GM23338 (cell line): ENCODE data around the gene HSF5. TPM values are rescaled to one million over a fixed set of nuclear protein-coding genes. Genes with fewer than 3 reads are reported as not detected.

ENCODE experiments used
- ATAC-seq: fragments of 200-7000 bp; cut with Tn5 transposase; 3 replicates; pipeline ENCODE4 v1.9.1; 2020
- DNase-seq: peaks from one replicate; pipeline ENCODE4 v3.0.0-alpha.2; 2015; ENCODE audit warnings: low spot score
- H2AFZ ChIP-seq: fragments of 200-600 bp; sonication (generic); 2 replicates; pipeline ENCODE4 v1.8.0; 2016; ENCODE audit warnings: antibody characterized with exemption, mild to moderate bottlenecking, moderate library complexity
- H3F3A ChIP-seq: fragments of 200-600 bp; sonication (generic); replicated peaks from 2 replicates; pipeline ENCODE4 v1.8.0; 2017; ENCODE audit warnings: antibody characterized with exemption, mixed run types, low read depth
- H3K27ac ChIP-seq: fragments of 200-600 bp; sonication (generic); 2 replicates; pipeline ENCODE4 v1.6.1; 2016; ENCODE audit warnings: low read depth
- H3K27me3 ChIP-seq: fragments of 200-600 bp; sonication (generic); 2 replicates; pipeline ENCODE4 v1.8.0; 2016; ENCODE audit warnings: mild to moderate bottlenecking, mixed run types, moderate library complexity; ENCODE audit not compliant: insufficient read depth
- H3K36me3 ChIP-seq: fragments of 200-600 bp; sonication (generic); 2 replicates; pipeline ENCODE4 v1.8.0; 2016; ENCODE audit warnings: mild to moderate bottlenecking; ENCODE audit not compliant: insufficient read depth
- H3K4me1 ChIP-seq: fragments of 200-600 bp; sonication (generic); 2 replicates; pipeline ENCODE4 v1.8.0; 2016; ENCODE audit warnings: mild to moderate bottlenecking, moderate library complexity; ENCODE audit not compliant: insufficient read depth
- H3K4me2 ChIP-seq: fragments of 200-600 bp; sonication (generic); 2 replicates; pipeline ENCODE4 v1.7.1; 2017; ENCODE audit warnings: mixed run types
- H3K4me3 ChIP-seq: fragments of 200-600 bp; sonication (generic); 2 replicates; pipeline ENCODE4 v1.6.1; 2016; ENCODE audit warnings: mixed run types
- H3K79me2 ChIP-seq: fragments of 200-600 bp; sonication (generic); replicated peaks from 2 replicates; pipeline ENCODE4 v1.8.0; 2017; ENCODE audit warnings: mild to moderate bottlenecking; ENCODE audit not compliant: insufficient read depth
- H3K9me2 ChIP-seq: fragments of 200-600 bp; sonication (generic); 2 replicates; pipeline ENCODE4 v1.8.0; 2017; ENCODE audit not compliant: insufficient read depth
- H4K20me1 ChIP-seq: fragments of 200-600 bp; sonication (generic); replicated peaks from 2 replicates; pipeline ENCODE4 v1.8.0; 2017; ENCODE audit warnings: mild to moderate bottlenecking; ENCODE audit not compliant: insufficient read depth
- H3K27ac Mint-ChIP-seq: 2 replicates; pipeline ENCODE4 v1.8.0; 2020; ENCODE audit warnings: inconsistent platforms, mild to moderate bottlenecking, moderate library complexity, mixed read lengths
- H3K27me3 Mint-ChIP-seq: 3 replicates; pipeline ENCODE4 v1.8.0; 2022; ENCODE audit warnings: low read depth, mild to moderate bottlenecking, moderate library complexity, mixed read lengths, inconsistent platforms; ENCODE audit not compliant: insufficient read depth, poor library complexity
- H3K36me3 Mint-ChIP-seq: 3 replicates; pipeline ENCODE4 v1.8.0; 2021; ENCODE audit warnings: low read depth, mild to moderate bottlenecking, inconsistent platforms, moderate library complexity, mixed read lengths
- H3K4me1 Mint-ChIP-seq: 3 replicates; pipeline ENCODE4 v1.8.0; 2020; ENCODE audit warnings: mild to moderate bottlenecking, inconsistent platforms, mixed read lengths
- H3K4me3 Mint-ChIP-seq: 3 replicates; pipeline ENCODE4 v1.8.0; 2021; ENCODE audit warnings: moderate library complexity, mild to moderate bottlenecking, inconsistent platforms, mixed read lengths
- H3K9me3 Mint-ChIP-seq: 3 replicates; pipeline ENCODE4 v1.8.0; 2020; ENCODE audit warnings: moderate library complexity, mild to moderate bottlenecking, inconsistent platforms, mixed read lengths
- CREB1 ChIP-seq: fragments of 250-450 bp; sonication (Bioruptor Pico); IDR thresholded peaks from 2 replicates; pipeline ENCODE4 v1.5.0; 2020; ENCODE audit warnings: low read depth, mild to moderate bottlenecking, moderate library complexity
- CTCF ChIP-seq, 2 experiments: fragments of 200-600 bp in 1 of 2; sonication (generic) in 1 of 2; conservative IDR thresholded peaks; 2 replicates each; pipeline versions ENCODE4 v1.5.1 to v1.6.1; 2016 to 2017; ENCODE audit warnings: antibody characterized with exemption in 2 of 2, low read depth in 2 of 2, mild to moderate bottlenecking in 2 of 2, moderate library complexity in 1 of 2
- EZH2 ChIP-seq: fragments of 200-600 bp; sonication (generic); IDR thresholded peaks from one replicate; pipeline ENCODE4 v1.8.0; 2017; ENCODE audit warnings: antibody characterized with exemption, mild to moderate bottlenecking, low read depth; ENCODE audit not compliant: unreplicated experiment
- EZH2phosphoT487 ChIP-seq: fragments of 200-600 bp; sonication (generic); IDR thresholded peaks from one replicate; pipeline ENCODE4 v1.8.1; 2018; ENCODE audit warnings: antibody characterized with exemption; ENCODE audit not compliant: unreplicated experiment
- JUNB ChIP-seq: IDR thresholded peaks from one replicate; pipeline ENCODE4 v1.6.1; 2016; ENCODE audit warnings: antibody characterized with exemption; ENCODE audit not compliant: unreplicated experiment
- NANOG ChIP-seq: IDR thresholded peaks from 2 replicates; pipeline ENCODE4 v1.6.1; 2016; ENCODE audit warnings: antibody characterized with exemption, borderline replicate concordance
- POLR2AphosphoS5 ChIP-seq: IDR thresholded peaks from 2 replicates; pipeline ENCODE4 v1.6.1; 2016; ENCODE audit warnings: antibody characterized with exemption, low read depth
- REST ChIP-seq: IDR thresholded peaks from one replicate; pipeline ENCODE4 v1.6.1; 2018; ENCODE audit warnings: antibody characterized with exemption; ENCODE audit not compliant: unreplicated experiment
- STAT1 ChIP-seq: IDR thresholded peaks from one replicate; pipeline ENCODE4 v1.6.1; 2016; ENCODE audit warnings: antibody characterized with exemption; ENCODE audit not compliant: unreplicated experiment
- ZNF114 ChIP-seq: fragments of 250-450 bp; sonication (Bioruptor Pico); IDR thresholded peaks from 2 replicates; pipeline ENCODE4 v1.5.0; 2020; ENCODE audit warnings: mild to moderate bottlenecking, moderate library complexity
- ZNF331 ChIP-seq: fragments of 250-450 bp; sonication (Bioruptor Pico); IDR thresholded peaks from 2 replicates; pipeline ENCODE4 v1.5.0; 2020; ENCODE audit warnings: low read depth, mild to moderate bottlenecking, moderate library complexity
- ZNF462 ChIP-seq: fragments of 250-450 bp; sonication (Bioruptor Pico); IDR thresholded peaks from 2 replicates; pipeline ENCODE4 v1.5.0; 2020; ENCODE audit warnings: mild to moderate bottlenecking, moderate library complexity
- polyA plus RNA-seq: library from polyadenylated mRNA; unstranded; fragments of >200 nt; fragmentation: Nextera tagmentation; extraction: Ambion mirVana; gene quantifications from 2 replicates; pipeline ENCODE4 v1.2.1, GENCODE V29; 2016
- total RNA-seq: library from RNA; depleted of rRNA; stranded (reverse); fragments of >200 nt; shearing (Covaris generic); gene quantifications from 2 replicates; pipeline ENCODE4 v1.2.3, GENCODE V29; 2014
- TF ChIP-seq, protein P1 (sequence below): IDR thresholded peaks from 2 replicates; pipeline ENCODE4 v1.6.1; 2016; ENCODE audit warnings: antibody characterized with exemption

Gene HSF5
- total and polyA plus RNA-seq, 2 experiments from 2014 or later = 0.24 TPM; not detected in 1

DNA sequence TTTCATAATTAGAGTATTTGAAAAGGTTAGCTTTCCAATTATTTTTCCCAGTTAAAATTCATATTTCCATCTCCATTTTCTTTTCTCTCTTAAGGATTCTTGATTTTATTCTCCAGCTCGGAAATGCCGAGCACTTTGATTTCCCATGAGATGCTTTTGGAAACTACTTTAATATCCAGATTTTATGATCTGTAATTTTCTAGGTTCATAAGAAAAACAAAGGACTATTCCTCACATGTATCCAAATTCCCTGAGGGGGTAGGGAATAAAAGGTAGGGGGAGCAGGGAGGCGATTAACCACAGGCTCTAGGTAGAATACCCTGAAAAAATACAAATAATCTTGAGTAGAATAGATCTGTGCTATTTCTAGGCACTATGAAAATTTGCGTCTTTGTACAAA is 71.8 kb downstream of the HSF5 start:
- ATAC-seq (no peak), DNase-seq (no peak)
- no peaks in the 10 kb centered on the region for H3K9me2 ChIP-seq
- Mint-ChIP-seq H3K27me3 (no peaks in the 10 kb centered on the region), H3K4me1 (peaks cover 22% of the 10 kb centered on the region; the same call in 2 of the 3 replicates), H3K36me3 (no peaks in the 10 kb centered on the region), H3K27ac (no peak overlapping the region), H3K9me3 (no peaks in the 10 kb centered on the region), H3K4me3 (peak overlapping the region; percentile 74)
- H3K4me1 ChIP-seq = peaks cover 11% of the 10 kb centered on the region
- H3K4me2 ChIP-seq = peak overlapping the region; percentile 71
- H3F3A ChIP-seq = no peaks in the 10 kb centered on the region
- H4K20me1 ChIP-seq = no peaks in the 10 kb centered on the region
- peak overlapping the region; percentile 51 for H3K4me3 ChIP-seq
- no peaks in the 10 kb centered on the region for H3K79me2 ChIP-seq
- H3K27me3 ChIP-seq = no peaks in the 10 kb centered on the region
- no peak overlapping the region for H3K27ac ChIP-seq
- no peaks in the 10 kb centered on the region for H3K36me3 ChIP-seq
- TF ChIP-seq CREB1 (CRISPR knock-in tag) (no peak), EZH2phosphoT487 (no peak), STAT1 (no peak), ZNF114 (CRISPR knock-in tag) (no peak), ZNF331 (CRISPR knock-in tag) (no peak), CTCF (conservative IDR thresholded peaks at IDR 0.05; ENCODE audit: low read depth in 2 of 2) (no peak), REST (no peak), ZNF462 (CRISPR knock-in tag) (no peak), POLR2AphosphoS5 (no peak), NANOG (no peak), EZH2 (no peak), JUNB (no peak)
- TF ChIP-seq, protein P1, sequence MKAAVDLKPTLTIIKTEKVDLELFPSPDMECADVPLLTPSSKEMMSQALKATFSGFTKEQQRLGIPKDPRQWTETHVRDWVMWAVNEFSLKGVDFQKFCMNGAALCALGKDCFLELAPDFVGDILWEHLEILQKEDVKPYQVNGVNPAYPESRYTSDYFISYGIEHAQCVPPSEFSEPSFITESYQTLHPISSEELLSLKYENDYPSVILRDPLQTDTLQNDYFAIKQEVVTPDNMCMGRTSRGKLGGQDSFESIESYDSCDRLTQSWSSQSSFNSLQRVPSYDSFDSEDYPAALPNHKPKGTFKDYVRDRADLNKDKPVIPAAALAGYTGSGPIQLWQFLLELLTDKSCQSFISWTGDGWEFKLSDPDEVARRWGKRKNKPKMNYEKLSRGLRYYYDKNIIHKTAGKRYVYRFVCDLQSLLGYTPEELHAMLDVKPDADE = no peak
- no peak overlapping the region for H2AFZ ChIP-seq
